HG03066 (cell line): ENCODE measurements around the gene UNC119.

Experiments
- ATAC-seq: cut with Tn5 transposase; IDR thresholded peaks from one replicate; pipeline ENCODE4 v1.9.1; 2021; ENCODE audit warnings: low read depth; ENCODE audit not compliant: unreplicated experiment

Gene UNC119

GRCh38 chr17:28573521-28573920 is 21.1 kb upstream of the UNC119 start:
- no peak for ATAC-seq

DNA sequence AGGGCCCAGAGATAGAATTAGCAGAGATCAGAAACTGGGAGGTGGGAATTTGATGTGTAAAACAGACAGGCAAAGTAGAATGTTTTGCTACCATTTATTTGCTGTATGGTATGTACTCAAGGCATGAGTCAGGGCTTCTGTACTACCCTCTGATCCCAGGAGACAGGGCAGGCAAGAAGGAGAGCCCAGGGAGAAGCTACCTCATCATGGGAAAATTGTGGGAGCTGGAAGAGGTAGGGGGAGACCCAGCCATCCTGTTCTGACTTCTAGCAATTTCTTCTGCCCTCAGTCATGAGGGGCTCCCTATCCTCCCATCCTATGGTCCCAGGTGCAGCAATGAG is 20.6 kb upstream of the UNC119 start:
- ATAC-seq = no peak

DNA sequence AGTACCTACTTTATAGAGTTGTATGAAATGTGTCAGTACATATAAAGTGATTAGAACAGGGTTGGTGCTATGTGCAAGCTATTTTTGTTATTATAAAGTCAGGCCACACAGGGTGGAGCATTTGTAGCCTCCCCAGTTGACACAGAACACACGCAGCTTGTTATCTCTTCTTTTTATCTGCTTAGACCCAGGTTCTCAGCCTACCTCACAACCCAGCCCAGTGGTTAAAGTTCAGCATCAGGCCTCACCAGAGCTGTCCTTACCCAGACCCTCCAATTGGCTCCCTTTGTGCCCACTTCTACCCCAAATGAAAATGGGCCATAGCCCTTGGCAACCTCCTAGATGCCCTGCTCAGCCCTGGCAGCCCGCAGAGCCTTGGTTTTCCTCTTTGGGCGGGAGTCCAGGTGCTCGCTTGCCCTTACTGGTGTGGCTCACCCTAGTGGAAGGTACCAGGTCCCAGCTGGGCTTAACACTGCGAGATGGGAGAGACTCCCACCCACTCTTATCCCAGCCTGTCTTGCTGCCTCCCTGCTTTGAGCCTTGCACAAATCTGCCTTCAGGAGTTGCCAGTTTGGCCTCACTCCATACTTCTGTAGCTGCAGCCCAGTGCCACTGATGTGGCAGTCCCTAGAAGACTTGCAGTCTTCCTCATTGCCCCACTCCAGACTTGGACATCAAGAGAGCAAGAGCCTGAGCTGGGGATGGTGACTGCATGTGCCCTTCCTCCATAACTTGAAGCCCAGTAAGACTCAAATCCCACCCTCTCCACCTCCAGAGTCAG is 20.0 kb upstream of the UNC119 start:
- ATAC-seq = no peak

- ATAC-seq = peak; percentile 80
These were observed 19.1 kb upstream of the UNC119 start, which contains the start of gene PIGS for GRCh38 chr17:28571361-28572122. TSS of gene PIGS (minus strand) at chr17:28571524. CDS start at chr17:28571496, 28 bp downstream.

DNA sequence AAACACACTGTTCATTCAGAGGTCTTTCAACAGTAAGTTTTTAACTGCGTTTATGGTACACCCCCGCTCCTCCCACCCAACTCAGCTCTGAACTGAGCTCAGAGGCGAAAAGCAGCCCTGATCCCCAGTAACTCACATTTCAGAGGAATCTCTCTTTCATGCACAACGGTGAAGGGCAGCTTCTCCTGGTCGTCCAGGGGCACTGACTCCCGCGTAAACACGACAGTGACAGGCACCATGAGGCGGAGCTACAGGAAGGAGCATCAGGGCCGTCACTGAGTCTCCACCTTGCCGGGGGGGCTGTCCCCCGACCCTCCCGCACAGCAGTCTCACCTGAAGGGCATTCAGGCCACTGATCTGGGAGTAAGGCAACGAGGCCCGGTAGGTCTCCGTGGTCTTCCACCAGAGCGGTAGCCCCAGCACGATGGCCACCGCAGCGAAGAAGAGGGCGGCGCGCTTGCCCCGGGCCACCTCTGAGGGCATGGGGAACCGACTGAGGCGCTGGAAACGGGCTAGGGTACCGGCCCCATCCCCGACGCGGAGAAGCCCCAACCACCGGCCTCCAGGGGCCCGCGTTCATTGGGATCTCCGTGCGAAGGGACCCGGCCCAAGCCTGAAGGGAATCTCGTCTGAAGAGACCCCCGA is 18.4 kb upstream of the UNC119 start:
- peak; percentile 43 for ATAC-seq

- ATAC-seq = no peak
These were observed 17.0 kb upstream of the UNC119 start for GRCh38 chr17:28569446-28569845.

DNA sequence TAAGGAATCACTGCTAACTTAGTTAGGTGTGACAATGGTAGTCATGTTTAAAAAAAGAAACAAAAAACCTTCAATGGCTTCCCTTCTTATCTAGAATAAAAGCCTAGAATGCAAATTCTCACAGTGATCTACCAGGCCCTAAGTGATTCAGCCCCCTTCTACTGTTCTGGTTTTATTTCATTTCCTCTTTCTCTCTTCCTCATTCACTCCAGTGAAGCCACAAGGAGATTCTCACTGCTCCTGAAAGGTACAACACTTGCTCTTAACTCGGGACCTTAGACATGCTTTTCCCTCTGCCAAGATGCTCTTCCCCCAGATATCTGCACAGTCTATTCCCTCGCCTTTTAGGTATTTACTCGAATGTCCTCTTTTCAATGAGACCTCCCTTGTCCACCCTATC is 15.2 kb upstream of the UNC119 start:
- ATAC-seq = no peak

DNA sequence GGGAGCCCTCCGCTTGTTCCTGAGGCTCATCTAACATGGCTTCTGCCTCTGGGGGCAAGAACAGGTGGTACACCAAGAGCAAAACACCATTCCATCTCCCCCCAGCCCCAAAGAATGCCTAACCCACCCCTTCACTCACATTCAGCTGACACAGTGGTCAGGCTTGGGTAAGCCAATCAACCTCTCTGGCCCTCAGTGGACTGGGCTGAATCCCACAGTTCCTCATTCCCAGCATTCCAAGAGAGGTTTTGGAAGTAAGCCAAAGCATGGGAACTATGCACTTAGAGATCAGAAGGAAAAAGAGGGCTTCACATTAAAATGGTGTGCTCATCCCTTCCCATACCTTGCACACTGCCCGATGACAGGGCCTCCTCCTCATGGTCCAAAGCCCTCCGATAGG is 11.1 kb upstream of the UNC119 start:
- ATAC-seq = no peak

DNA sequence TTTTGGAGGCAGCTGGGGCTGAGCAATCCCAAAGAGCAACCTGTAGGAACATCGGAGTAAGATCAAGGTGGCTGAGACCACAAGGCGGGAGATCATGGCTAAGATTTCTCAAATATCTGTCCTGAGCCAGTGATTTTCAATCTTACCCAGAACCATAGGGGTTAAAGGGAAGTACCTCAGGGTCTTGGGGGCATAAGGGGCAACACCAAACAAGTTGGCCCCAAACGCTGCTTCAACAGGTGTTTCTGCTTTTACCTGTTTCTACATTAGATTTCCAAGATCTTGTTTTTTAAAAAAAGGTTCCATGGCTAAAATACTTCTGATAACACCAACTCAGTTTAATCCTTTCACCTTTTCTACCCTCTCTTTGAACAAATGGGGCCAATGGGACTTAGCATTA is 2.6 kb upstream of the UNC119 start:
- ATAC-seq = no peak

GRCh38 chr17:28554565-28554964 is 2.1 kb upstream of the UNC119 start:
- ATAC-seq = no peak

- no peak for ATAC-seq
These were observed 629 bp upstream of the UNC119 start for GRCh38 chr17:28553000-28553505.

- no peak for ATAC-seq
These were observed 826 bp downstream of the UNC119 start for GRCh38 chr17:28551421-28552175.

DNA sequence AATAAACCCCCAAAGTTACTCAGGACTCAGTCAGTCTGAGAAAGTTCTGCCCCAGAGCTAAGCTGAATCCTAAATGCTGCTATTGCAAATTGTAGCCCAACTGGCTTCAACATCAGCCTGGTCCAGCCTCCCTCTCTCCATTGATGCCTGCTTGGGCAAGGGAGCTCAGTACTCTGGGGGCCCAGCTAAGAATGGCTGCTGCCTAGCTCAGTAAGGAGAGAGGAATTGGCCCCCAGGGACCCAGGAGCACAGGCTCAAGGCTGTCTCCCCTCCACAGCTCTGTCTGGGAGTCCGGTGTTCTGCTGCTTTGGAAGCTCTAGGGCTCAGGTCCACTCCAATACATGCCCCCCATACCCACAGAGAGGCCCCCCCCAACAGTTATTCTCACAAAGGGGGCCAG is 1.6 kb downstream of the UNC119 start:
- ATAC-seq = no peak

DNA sequence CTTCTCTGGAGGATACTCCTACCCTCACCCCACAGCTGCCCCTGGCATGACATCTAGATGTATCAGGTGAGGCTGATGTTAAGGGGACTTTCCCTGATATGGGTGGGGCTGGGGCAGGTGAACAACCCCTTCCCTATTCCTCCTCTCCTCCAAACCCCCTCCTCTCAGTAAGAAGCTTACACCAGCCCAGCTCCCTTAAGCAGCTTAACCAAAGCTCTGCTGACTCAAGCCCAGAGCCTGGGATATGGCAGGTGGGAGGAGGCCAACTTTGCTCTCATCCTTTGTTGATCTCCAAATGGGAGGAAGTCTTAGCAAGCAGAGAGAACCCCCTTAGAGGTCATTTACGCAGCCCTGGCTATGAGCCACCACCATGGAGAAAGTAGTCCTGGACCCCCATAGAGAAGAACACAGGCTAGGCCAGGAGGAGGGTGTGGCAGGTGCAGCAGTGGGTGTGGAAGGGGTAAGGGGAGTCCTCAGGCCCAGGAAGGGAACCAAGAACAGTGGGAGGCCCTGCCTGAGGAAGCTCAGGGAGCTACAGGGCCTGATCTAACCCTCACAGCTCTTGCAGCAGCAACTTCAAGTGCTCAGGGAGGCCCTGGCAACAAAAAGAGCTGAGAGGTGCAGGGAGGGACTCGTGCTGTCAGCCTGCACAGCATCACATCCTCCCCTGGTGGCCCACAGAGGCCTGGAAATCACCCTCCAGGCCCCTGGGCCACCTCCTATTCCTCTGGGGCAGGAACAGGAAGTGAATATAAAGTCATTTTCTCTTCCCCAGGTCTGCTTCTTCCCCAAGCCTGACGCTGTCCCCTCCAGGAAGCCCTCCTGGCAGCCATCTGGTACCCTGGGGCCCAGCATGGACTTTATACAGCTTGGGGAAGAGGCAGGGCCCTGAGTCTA is 2.9 kb downstream of the UNC119 start:
- ATAC-seq = no peak

DNA sequence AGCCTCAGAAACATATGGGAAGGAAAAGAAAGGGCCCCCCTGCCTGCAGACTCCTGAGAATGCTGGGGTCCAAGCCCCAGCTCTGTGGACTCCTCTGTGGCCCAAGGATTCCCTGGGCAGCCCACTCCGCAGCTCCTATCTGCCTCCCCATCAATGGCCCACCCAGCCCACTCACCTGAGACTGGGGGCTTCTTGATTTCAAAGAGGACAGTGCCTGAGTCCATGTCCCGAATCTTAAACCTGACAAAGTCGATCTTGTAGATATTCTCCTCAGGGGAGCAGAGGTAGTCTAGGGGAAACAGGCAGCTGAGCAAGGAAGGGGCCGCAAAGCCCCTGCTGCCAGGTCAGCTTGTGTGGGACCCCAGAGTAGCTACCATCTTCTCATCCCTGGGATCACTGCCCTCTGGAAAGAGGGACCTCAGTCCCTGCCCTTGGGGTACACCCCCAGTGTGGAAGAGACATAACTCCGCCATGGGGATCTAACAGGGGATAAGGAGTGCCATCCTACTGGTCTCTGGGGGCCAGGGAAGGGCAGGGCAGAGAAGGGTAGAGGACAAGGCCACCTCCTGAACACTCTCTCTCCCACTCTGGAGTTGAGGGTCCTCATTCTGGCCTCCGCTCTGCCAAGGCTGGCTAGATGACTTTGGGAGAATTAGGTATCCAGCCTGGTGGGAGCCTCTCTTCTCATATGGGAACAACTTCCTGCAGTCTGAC is 3.9 kb downstream of the UNC119 start:
- no peak for ATAC-seq

GRCh38 chr17:28547623-28548416 is 4.6 kb downstream of the UNC119 start:
- no peak for ATAC-seq

DNA sequence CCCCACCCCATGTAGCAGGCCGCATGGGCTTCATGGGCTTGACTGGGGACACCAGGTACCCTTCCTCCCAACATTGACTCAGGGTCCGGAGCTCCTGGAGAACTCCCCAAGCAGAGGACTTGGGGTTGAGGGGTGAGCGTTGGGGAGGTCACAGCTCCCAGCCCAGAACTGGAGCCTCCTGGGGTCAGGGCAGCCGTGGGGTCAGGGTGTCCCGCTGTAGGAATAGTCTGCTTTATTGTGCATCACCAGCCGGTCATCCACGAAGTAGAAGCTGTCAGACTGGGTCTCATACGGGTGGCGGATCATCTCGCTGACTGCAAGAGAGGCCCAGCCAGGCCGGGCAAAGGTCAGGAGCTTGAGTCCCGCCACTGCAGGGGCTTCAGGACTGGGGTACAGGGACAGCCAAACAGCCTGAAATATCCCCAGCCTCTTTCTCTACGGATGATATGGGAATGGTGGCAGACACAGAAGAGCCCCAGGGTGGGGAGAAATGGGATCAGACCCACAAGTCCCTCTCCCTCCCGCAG is 5.3 kb downstream of the UNC119 start:
- no peak for ATAC-seq

DNA sequence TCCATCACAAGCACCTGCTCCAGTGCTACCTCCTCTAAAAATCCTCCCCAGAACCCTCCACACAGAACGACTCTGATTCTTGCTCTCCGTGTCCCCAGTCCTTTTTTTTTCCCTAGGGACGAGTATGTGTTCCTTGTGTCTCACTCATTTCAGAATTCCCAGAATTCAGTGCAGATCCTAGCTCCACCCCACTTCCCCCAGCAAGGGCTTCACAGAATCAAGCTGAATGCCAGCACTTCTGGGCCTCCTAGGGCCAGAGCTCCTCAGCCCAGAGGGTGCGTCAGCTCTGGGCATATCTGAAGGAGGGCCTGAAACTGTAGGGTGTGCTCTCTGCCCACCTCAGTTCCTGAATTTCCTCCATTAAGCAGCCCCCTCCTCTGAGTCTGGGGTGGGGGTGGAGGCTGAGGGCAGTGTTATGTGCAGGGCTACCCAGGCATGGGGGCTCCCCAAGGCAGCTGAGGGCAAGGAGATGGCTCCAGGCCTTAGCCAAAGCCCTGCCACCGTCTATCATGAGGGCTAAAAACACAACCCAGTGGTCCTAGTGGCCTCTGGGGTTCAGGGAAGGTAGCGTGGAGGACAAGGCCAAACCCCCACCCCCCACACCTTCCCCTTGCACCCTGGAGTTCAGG is 6.5 kb downstream of the UNC119 start:
- no peak for ATAC-seq
